ENCODE results near the gene TNFRSF8. TPM values are rescaled to one million over a fixed set of nuclear protein-coding genes. Genes with fewer than 3 reads are reported as not detected.

The TNFRSF8 gene
- total and polyA plus RNA-seq, 2 of the 4 experiments (the other 2 are of a cell fraction), result under 0.01 to 0.31 TPM

DNA sequence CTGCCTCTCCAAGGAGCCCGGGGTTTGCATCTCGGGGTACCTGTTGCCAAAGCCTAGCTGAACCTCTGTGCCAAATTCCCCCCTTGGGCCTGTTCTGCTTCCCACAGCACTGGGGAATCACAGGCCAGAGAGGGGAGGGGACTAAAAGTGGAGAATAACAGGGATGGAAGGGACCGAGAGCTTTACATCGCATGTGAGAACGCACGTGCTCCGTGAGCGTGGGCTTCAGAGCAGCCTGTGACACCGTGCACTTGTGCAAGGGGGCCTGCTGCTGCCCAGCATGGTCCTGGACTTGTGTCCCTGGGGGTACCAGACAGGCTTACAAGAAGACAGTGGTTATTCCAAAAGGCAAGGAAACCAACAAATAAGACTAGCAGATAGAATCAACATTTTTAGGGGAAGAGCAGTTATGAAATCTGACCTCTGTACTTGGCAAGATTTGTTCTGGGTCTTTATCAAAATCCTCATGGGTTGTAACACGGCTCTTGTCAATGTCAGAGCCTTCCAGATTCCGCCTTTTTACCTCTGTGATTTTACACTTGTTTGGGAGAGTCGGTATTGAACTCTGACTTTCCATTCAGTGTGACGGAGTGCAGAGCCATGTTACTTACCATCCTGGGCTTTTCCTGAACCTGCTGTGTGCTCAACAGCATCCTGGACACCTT is 67.5 kb downstream of the TNFRSF8 start:
- Histone ChIP-seq H2AK5ac (ENCODE audit: low read depth, low read length) (0 out of 2 replicates have a peak overlapping the region, but pooled peaks have one; percentile 43), H2BK120ac (ENCODE audit: low read depth, low read length) (no peak overlapping the region), H2AK9ac (replicated peaks; ENCODE audit: low read depth, low read length, poor library complexity) (no peak overlapping the region), H4K91ac (ENCODE audit: insufficient read depth, low read depth, low read length) (no peak overlapping the region), H4K20me1 (ENCODE audit: insufficient read depth, low read length) (no peaks in the 10 kb centered on the region), H3K36me3 (ENCODE audit: control insufficient read depth, insufficient read depth, low read length) (no peaks in the 10 kb centered on the region), H2AFZ (replicated peaks; ENCODE audit: low read length, poor library complexity) (no peak overlapping the region), H3K27me3 (ENCODE audit: control insufficient read depth, insufficient read depth, low read length) (no peaks in the 10 kb centered on the region), H2BK20ac (ENCODE audit: low read depth, low read length) (no peak overlapping the region), H3K14ac (replicated peaks; ENCODE audit: low read depth, low read length) (no peak overlapping the region), H2BK5ac (ENCODE audit: low read depth, low read length, poor library complexity, severe bottlenecking) (no peak overlapping the region), H3K9ac (ENCODE audit: low read depth, low read length) (no peak overlapping the region), H4K8ac (ENCODE audit: low read depth in 2 of 2, low read length in 2 of 2) (no peak overlapping the region), H4K5ac (ENCODE audit: low read depth, low read length) (no peak overlapping the region), H3K4ac (ENCODE audit: low read depth, low read length) (no peak overlapping the region), H3K4me2 (ENCODE audit: low read depth, low read length) (no peak overlapping the region), H3K23ac (ENCODE audit: low read depth, low read length) (no peak overlapping the region), H3K9me1 (ENCODE audit: insufficient read depth, low read length) (no peaks in the 10 kb centered on the region), H3K56ac (ENCODE audit: extremely low read depth, insufficient read depth, low read length) (no peak overlapping the region), H3K4me1 (ENCODE audit: control insufficient read depth, insufficient read depth, low read length) (peaks cover 4% of the 10 kb centered on the region; the same call in 1 of the 2 replicates), H3K18ac (ENCODE audit: low read depth, low read length) (no peak overlapping the region), H3K4me3 (ENCODE audit: insufficient read depth, low read depth, low read length) (no peak overlapping the region), H3K27ac (ENCODE audit: insufficient read depth, low read length) (no peak overlapping the region), H2BK15ac (ENCODE audit: low read depth, low read length) (no peak overlapping the region; the same call in 2 of the 3 replicates), H3K79me1 (ENCODE audit: low read depth in 1 of 2, low read length in 2 of 2) (no peaks in the 10 kb centered on the region), H3K9me3 (ENCODE audit: control insufficient read depth, insufficient read depth, low read length) (no peaks in the 10 kb centered on the region)
- ChIA-PET CTCF (no interaction called here), POLR2A (ENCODE audit: unreplicated experiment) (no interaction called here)
- intact Hi-C loops (cut with micrococcal nuclease), result no loop called here
- dilution Hi-C loops (cut with HindIII; ENCODE audit: low sequenced_read_pairs, unreplicated experiment), result no loop called here
- no TSS peak for BruUV-seq (replicated peaks)
- ATAC-seq (ENCODE audit: low read depth), result no peak
- TF ChIP-seq FOS (IDR thresholded peaks at IDR 0.05; ENCODE audit: low read depth, low read length), result no peak
- no peak for TF ChIP-seq POLR2A (IDR thresholded peaks at IDR 0.05; ENCODE audit: low read depth, low read length)
- no peak for TF ChIP-seq ELK1 (IDR thresholded peaks at IDR 0.05; ENCODE audit: borderline replicate concordance, low read depth, low read length)
- no peak for TF ChIP-seq USF2 (IDR thresholded peaks at IDR 0.05; ENCODE audit: low read depth, low read length)
- TF ChIP-seq NFE2L2 (IDR thresholded peaks at IDR 0.05; ENCODE audit: low read depth, low read length), result no peak
- TF ChIP-seq RCOR1 (IDR thresholded peaks at IDR 0.05; ENCODE audit: insufficient replicate concordance, low read length), result no peak
- TF ChIP-seq BHLHE40 (IDR thresholded peaks at IDR 0.05; ENCODE audit: low read depth, low read length), result no peak
- no peak for TF ChIP-seq RAD21 (IDR thresholded peaks at IDR 0.05; ENCODE audit: low read length)
- TF ChIP-seq, protein P1, sequence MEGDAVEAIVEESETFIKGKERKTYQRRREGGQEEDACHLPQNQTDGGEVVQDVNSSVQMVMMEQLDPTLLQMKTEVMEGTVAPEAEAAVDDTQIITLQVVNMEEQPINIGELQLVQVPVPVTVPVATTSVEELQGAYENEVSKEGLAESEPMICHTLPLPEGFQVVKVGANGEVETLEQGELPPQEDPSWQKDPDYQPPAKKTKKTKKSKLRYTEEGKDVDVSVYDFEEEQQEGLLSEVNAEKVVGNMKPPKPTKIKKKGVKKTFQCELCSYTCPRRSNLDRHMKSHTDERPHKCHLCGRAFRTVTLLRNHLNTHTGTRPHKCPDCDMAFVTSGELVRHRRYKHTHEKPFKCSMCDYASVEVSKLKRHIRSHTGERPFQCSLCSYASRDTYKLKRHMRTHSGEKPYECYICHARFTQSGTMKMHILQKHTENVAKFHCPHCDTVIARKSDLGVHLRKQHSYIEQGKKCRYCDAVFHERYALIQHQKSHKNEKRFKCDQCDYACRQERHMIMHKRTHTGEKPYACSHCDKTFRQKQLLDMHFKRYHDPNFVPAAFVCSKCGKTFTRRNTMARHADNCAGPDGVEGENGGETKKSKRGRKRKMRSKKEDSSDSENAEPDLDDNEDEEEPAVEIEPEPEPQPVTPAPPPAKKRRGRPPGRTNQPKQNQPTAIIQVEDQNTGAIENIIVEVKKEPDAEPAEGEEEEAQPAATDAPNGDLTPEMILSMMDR (conservative IDR thresholded peaks at IDR 0.05; ENCODE audit: low read depth, low read length), result no peak
- no peak for TF ChIP-seq MAFK (IDR thresholded peaks at IDR 0.05; ENCODE audit: low read depth, low read length)
- no peak for TF ChIP-seq SMC3 (IDR thresholded peaks at IDR 0.05; ENCODE audit: low read depth, low read length)
- TF ChIP-seq MXI1 (IDR thresholded peaks at IDR 0.05; ENCODE audit: borderline replicate concordance, low read depth, low read length), result no peak
- TF ChIP-seq RFX5 (IDR thresholded peaks at IDR 0.05; ENCODE audit: low read depth, low read length), result no peak
- TF ChIP-seq CHD1 (IDR thresholded peaks at IDR 0.05; ENCODE audit: low read depth, low read length), result no peak
- in situ Hi-C loops (cut with MboI; ENCODE audit: low sequenced_read_pairs), result no loop called here
- DNase-seq, result no peak
- WGBS, 2 experiments (ENCODE audit: extremely low coverage in 2 of 2, insufficient read length in 1 of 2), result 74% methylated on average over 9 of the region's 13 CpGs; no CpG with 5 or more reads in 1 of the 2 experiments

Data from IMR-90 (cell line).